Fibroblast of mammary gland (primary cell): ENCODE data around the gene VPS41.
"Not testable (repeated sequence)": the region's sequence is repeated elsewhere in the genome, so short reads cannot be mapped to it uniquely, and the experiment has no call there.

ENCODE experiments used
- DNase-seq: peaks from one replicate; pipeline ENCODE4 v3.0.0-alpha.2; 2010; ENCODE audit warnings: low read depth
- H3K4me3 ChIP-seq: 2 replicates; pipeline ENCODE4 v1.5.1; 2011; ENCODE audit warnings: low read depth, mild to moderate bottlenecking, low read length, moderate library complexity; ENCODE audit not compliant: control insufficient read depth
- CTCF ChIP-seq: conservative IDR thresholded peaks from 2 replicates; pipeline ENCODE4 v1.5.1; 2011; ENCODE audit warnings: low read depth, low read length, inconsistent platforms; ENCODE audit not compliant: control insufficient read depth, insufficient read depth

VPS41 gene

GRCh38 chr7:38855386-38855785 is 53.6 kb downstream of the VPS41 start:
- H3K4me3 ChIP-seq: no peak overlapping the region
- no peak for TF ChIP-seq CTCF

GRCh38 chr7:38854947-38855346 is 54.0 kb downstream of the VPS41 start:
- not testable (repeated sequence) for DNase-seq, H3K4me3 ChIP-seq

More at GRCh38 chr7:38855386-38855785, 53.6 kb downstream of the VPS41 start:
- no peak for DNase-seq

GRCh38 chr7:38851321-38851720 is 57.7 kb downstream of the VPS41 start:
- TF ChIP-seq CTCF: no peak
- DNase-seq: no peak
- no peak overlapping the region for H3K4me3 ChIP-seq

GRCh38 chr7:38846280-38846679 is 62.7 kb downstream of the VPS41 start:
- no peak for DNase-seq
- no peak for TF ChIP-seq CTCF
- H3K4me3 ChIP-seq: no peak overlapping the region

- no peak overlapping the region for H3K4me3 ChIP-seq
- no peak for TF ChIP-seq CTCF
- no peak for DNase-seq
These were observed 63.9 kb downstream of the VPS41 start for GRCh38 chr7:38844952-38845563.

GRCh38 chr7:38842746-38843145 is 66.2 kb downstream of the VPS41 start:
- no peak for TF ChIP-seq CTCF

GRCh38 chr7:38840736-38841460 is 68.1 kb downstream of the VPS41 start:
- TF ChIP-seq CTCF: no peak
- no peak overlapping the region for H3K4me3 ChIP-seq
- DNase-seq: peak; percentile 84

More at GRCh38 chr7:38842746-38843145, 66.2 kb downstream of the VPS41 start:
- peak; percentile 10 for DNase-seq
- H3K4me3 ChIP-seq: no peak overlapping the region
